Measurements from ENCODE around the gene DISC1.

DNA sequence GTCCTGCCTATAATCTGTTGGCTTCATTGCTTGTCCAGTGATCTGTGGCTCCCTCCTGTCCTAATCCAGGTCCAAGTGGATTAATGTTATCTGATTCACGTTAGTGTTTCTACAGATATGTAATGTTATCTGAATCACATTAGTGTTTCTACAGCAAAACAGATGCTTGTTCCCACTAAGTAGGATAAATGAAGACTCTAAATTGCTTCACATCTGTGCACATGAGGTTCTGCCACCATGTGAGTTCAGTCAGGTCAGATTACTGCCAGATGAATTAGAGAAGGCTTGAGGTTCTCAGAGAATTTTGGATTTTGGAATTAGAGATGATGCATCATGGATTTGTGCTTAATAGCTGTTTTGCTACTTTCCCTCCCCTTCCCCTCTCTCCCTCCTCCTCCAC, 13.2 kb downstream of the DISC1 start:
- TF ChIP-seq, protein P1, sequence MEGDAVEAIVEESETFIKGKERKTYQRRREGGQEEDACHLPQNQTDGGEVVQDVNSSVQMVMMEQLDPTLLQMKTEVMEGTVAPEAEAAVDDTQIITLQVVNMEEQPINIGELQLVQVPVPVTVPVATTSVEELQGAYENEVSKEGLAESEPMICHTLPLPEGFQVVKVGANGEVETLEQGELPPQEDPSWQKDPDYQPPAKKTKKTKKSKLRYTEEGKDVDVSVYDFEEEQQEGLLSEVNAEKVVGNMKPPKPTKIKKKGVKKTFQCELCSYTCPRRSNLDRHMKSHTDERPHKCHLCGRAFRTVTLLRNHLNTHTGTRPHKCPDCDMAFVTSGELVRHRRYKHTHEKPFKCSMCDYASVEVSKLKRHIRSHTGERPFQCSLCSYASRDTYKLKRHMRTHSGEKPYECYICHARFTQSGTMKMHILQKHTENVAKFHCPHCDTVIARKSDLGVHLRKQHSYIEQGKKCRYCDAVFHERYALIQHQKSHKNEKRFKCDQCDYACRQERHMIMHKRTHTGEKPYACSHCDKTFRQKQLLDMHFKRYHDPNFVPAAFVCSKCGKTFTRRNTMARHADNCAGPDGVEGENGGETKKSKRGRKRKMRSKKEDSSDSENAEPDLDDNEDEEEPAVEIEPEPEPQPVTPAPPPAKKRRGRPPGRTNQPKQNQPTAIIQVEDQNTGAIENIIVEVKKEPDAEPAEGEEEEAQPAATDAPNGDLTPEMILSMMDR (conservative IDR thresholded peaks at IDR 0.05 in 1 of 2, IDR thresholded peaks at IDR 0.05 in 1 of 2; ENCODE audit: extremely low read depth in 1 of 2, insufficient read depth in 1 of 2, low read depth in 1 of 2, low read length in 2 of 2) = no peak
- no peak for TF ChIP-seq EZH2 (IDR thresholded peaks at IDR 0.05; ENCODE audit: borderline replicate concordance, low read length)
